ENCODE data around the gene ULBP1. TPM values are rescaled to one million over a fixed set of nuclear protein-coding genes. Genes with fewer than 3 reads are reported as not detected.

The ULBP1 gene
- total RNA-seq, 1 donor from 2014 or later, result 0.11 TPM

- peaks cover 27% of the 10 kb centered on the region for H3K9me3 Mint-ChIP-seq
- Histone ChIP-seq H3F3A (ENCODE audit: low read depth) (peaks cover 4% of the 10 kb centered on the region), H3K9me3 (ENCODE audit: low read depth) (peaks cover 4% of the 10 kb centered on the region), H3K79me2 (ENCODE audit: low read depth) (no peaks in the 10 kb centered on the region), H2AFZ (replicated peaks) (no peak overlapping the region), H3K27me3 (peaks cover 100% of the 10 kb centered on the region), H4K20me1 (ENCODE audit: low read depth) (peaks cover 26% of the 10 kb centered on the region), H3K4me3 (no peak overlapping the region), H3K36me3 (no peaks in the 10 kb centered on the region), H3K9ac (no peak overlapping the region), H3K27ac (no peak overlapping the region), H3K4me1 (no peaks in the 10 kb centered on the region), H3K4me2 (no peak overlapping the region)
- H3K36me3 Mint-ChIP-seq, result peaks cover 2% of the 10 kb centered on the region
- H3K4me3 Mint-ChIP-seq, result no peak overlapping the region
- no peak for TF ChIP-seq EZH2phosphoT487 (IDR thresholded peaks at IDR 0.05)
- TF ChIP-seq CTCF (IDR thresholded peaks at IDR 0.05), result no peak
- TF ChIP-seq EZH2 (IDR thresholded peaks at IDR 0.05), result no peak
- no peak for DNase-seq (ENCODE audit: low spot score)
- peaks cover 77% of the 10 kb centered on the region for H3K27me3 Mint-ChIP-seq (ENCODE audit: insufficient read depth, low read depth)
- H3K27ac Mint-ChIP-seq, result no peak overlapping the region
- H3K4me1 Mint-ChIP-seq, result peaks cover 16% of the 10 kb centered on the region
Observed at GRCh38 chr6:149991838-149992237, 28.1 kb downstream of the ULBP1 start.

GRCh38 chr6:149995235-149995750, 31.6 kb downstream of the ULBP1 start:
- H3K36me3 ChIP-seq, result no peaks in the 10 kb centered on the region
- no peak overlapping the region for H3K4me2 ChIP-seq
- H3K27ac Mint-ChIP-seq, result no peak overlapping the region
- peaks cover 9% of the 10 kb centered on the region for H3K4me1 Mint-ChIP-seq
- no peaks in the 10 kb centered on the region for H3K79me2 ChIP-seq (ENCODE audit: low read depth)
- H3K9ac ChIP-seq, result no peak overlapping the region
- no peak overlapping the region for H2AFZ ChIP-seq (replicated peaks)
- H3K27ac ChIP-seq, result no peak overlapping the region
- H3K27me3 Mint-ChIP-seq (ENCODE audit: insufficient read depth, low read depth), result peaks cover 43% of the 10 kb centered on the region
- peaks cover 4% of the 10 kb centered on the region for H3F3A ChIP-seq (ENCODE audit: low read depth)
- no peaks in the 10 kb centered on the region for H3K9me3 ChIP-seq (ENCODE audit: low read depth)
- no peaks in the 10 kb centered on the region for H3K36me3 Mint-ChIP-seq
- peaks cover 73% of the 10 kb centered on the region for H3K27me3 ChIP-seq
- no peak overlapping the region for H3K4me3 ChIP-seq
- no peak overlapping the region for H3K4me3 Mint-ChIP-seq
- peaks cover 2% of the 10 kb centered on the region for H3K9me3 Mint-ChIP-seq
- DNase-seq (ENCODE audit: low spot score), result no peak
- TF ChIP-seq CTCF (IDR thresholded peaks at IDR 0.05), result no peak
- TF ChIP-seq EZH2 (IDR thresholded peaks at IDR 0.05), result no peak
- no peak for TF ChIP-seq EZH2phosphoT487 (IDR thresholded peaks at IDR 0.05)
- H4K20me1 ChIP-seq (ENCODE audit: low read depth), result peaks cover 18% of the 10 kb centered on the region
- no peaks in the 10 kb centered on the region for H3K4me1 ChIP-seq

GRCh38 chr6:149995971-149996370, 32.2 kb downstream of the ULBP1 start:
- DNase-seq (ENCODE audit: low spot score), result no peak
- Mint-ChIP-seq H3K27ac (no peak overlapping the region), H3K4me3 (no peak overlapping the region), H3K9me3 (peaks cover 2% of the 10 kb centered on the region), H3K36me3 (no peaks in the 10 kb centered on the region), H3K27me3 (ENCODE audit: insufficient read depth, low read depth) (peaks cover 37% of the 10 kb centered on the region), H3K4me1 (peaks cover 4% of the 10 kb centered on the region)
- Histone ChIP-seq H3K4me3 (no peak overlapping the region), H3K27ac (no peak overlapping the region), H3K36me3 (no peaks in the 10 kb centered on the region), H3K9me3 (ENCODE audit: low read depth) (no peaks in the 10 kb centered on the region), H3K4me1 (no peaks in the 10 kb centered on the region), H3K79me2 (ENCODE audit: low read depth) (no peaks in the 10 kb centered on the region), H4K20me1 (ENCODE audit: low read depth) (peaks cover 11% of the 10 kb centered on the region), H3K4me2 (no peak overlapping the region), H3K27me3 (peaks cover 67% of the 10 kb centered on the region), H3K9ac (no peak overlapping the region), H2AFZ (replicated peaks) (no peak overlapping the region), H3F3A (ENCODE audit: low read depth) (no peaks in the 10 kb centered on the region)
- TF ChIP-seq CTCF (IDR thresholded peaks at IDR 0.05), result no peak
- TF ChIP-seq EZH2phosphoT487 (IDR thresholded peaks at IDR 0.05), result no peak
- no peak for TF ChIP-seq EZH2 (IDR thresholded peaks at IDR 0.05)

Measured in neural progenitor cell (in vitro differentiated cells).